Fibroblast of villous mesenchyme (primary cell): ENCODE results near the gene JMJD7. TPM values are rescaled to one million over a fixed set of nuclear protein-coding genes. Genes with fewer than 3 reads are reported as not detected.
A peak's percentile ranks its signal among the peaks of the same experiment; 100 is the strongest.

Source experiments
- DNase-seq: peaks from one replicate; pipeline ENCODE4 v3.0.0-alpha.2; 2010; ENCODE audit warnings: low read depth
- H3K4me3 ChIP-seq: 2 replicates; pipeline ENCODE4 v1.5.1; 2011; ENCODE audit warnings: low read depth, mild to moderate bottlenecking, low read length
- CTCF ChIP-seq: IDR thresholded peaks from 2 replicates; pipeline ENCODE4 v1.5.1; 2012; ENCODE audit warnings: low read depth, mild to moderate bottlenecking, low read length; ENCODE audit not compliant: insufficient read depth
- total RNA-seq: library from RNA; depleted of rRNA; stranded (reverse); fragments of >200 nt; gene quantifications from 2 replicates; pipeline ENCODE4 v1.2.3, GENCODE V29; 2012

JMJD7 gene
- total RNA-seq, 1 donor: 2.2 TPM

DNA sequence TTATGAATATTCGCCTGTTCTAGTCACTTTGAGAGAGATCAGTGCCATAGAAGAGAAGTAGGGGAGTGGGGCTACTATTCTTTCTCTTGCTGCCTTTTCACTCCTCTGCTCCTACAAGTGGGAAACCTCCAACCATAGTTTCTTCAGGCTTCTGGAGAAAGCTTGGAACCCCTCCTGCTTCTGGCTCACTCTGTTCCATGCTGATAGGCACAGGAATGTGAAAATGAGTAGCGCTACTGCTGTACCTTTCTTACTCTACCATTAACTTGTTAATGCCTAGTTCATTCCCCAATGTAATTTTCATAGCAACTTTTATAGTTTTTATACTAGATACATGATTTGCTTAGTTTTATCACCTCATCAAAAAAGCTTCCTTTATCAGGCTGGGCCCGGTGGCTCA lies 26.7 kb upstream of the JMJD7 start:
- DNase-seq: no peak
- H3K4me3 ChIP-seq: no peak overlapping the region
- TF ChIP-seq CTCF: no peak

- DNase-seq: no peak
- no peak for TF ChIP-seq CTCF
- no peak overlapping the region for H3K4me3 ChIP-seq
Observed at GRCh38 chr15:41801850-41802455, 25.9 kb upstream of the JMJD7 start.

DNA sequence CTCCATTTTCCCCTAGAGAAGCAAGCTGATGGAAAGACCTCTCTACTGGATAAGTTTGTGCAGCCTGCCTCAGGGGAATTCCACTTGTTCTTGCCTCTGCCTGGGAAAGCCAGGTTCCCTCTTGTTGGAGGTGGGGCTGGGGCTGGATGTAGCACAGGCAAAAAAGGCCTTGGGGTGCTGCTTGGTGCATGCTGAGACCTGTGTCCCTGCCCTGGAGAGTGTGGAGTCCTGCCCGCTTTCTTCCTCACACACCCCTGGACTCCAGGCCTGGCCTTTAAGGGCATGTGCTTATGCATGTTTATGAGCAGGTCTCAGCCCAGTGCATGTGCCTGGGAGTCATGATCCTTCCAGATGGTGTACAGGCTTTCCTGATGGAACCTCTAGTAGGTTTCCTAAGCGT lies 23.5 kb upstream of the JMJD7 start:
- DNase-seq: peak; percentile 64
- no peak overlapping the region for H3K4me3 ChIP-seq
- no peak for TF ChIP-seq CTCF

- peak; percentile 49 for DNase-seq
- no peak for TF ChIP-seq CTCF
Observed at GRCh38 chr15:41804916-41805666, 22.8 kb upstream of the JMJD7 start.

GRCh38 chr15:41805711-41806110 lies 22.2 kb upstream of the JMJD7 start:
- no peak for TF ChIP-seq CTCF
- no peak overlapping the region for H3K4me3 ChIP-seq
- no peak for DNase-seq

More at GRCh38 chr15:41804916-41805666, 22.8 kb upstream of the JMJD7 start:
- no peak overlapping the region for H3K4me3 ChIP-seq

DNA sequence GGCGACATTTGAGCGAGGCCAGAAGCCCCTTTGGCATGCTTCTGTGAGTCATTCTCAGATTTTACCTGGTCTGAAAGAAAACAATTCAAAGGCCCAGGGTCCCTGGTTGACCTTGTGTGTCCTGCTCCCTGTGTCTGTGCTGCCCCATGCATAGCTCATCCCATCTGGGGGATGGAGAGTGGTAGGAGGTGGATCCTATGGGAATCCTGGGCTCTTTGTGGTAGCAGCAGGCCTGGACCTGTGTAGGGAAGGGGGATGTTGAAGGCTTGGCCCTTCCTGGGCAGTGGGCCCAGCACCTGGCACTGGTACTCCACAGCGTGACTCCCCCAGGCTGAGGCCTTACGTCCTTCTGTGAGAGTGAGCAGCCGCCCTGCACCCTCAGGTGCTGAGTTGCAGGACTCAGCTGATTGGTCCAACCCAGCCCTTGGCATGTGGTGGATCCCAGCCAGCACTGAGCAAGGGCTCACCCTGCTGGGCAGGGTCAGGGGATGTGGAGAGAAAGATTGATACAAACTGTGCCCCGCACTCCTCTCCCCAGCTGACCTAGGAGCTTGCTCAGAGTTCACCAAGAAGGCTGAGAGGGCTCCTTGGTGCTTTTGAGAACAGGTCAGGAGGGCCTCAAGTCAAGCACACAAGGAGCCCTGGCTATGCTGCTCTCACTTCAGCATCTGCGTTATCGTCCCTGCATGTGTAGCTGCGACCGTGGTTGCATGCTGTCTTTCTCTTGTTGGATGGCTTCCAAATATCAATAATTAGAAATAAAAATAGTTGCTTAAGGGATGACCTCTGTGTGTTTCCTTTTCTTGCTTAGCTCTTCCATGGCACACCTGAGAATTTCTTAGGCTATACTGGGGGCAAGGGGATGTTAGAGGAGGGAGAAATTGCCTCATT lies 21.4 kb upstream of the JMJD7 start:
- H3K4me3 ChIP-seq: no peak overlapping the region
- TF ChIP-seq CTCF: peak; percentile 2
- DNase-seq: no peak
